Mesodermal cell (in vitro differentiated cells): ENCODE data around the gene FHOD3.
"Not testable (repeated sequence)": the region's sequence is repeated elsewhere in the genome, so short reads cannot be mapped to it uniquely, and the experiment has no call there.

ENCODE experiments used
- H3K27ac ChIP-seq: 2 replicates; pipeline ENCODE4 v1.7.0; 2013; ENCODE audit warnings: mild to moderate bottlenecking, low read depth, low read length, moderate library complexity; ENCODE audit not compliant: severe bottlenecking
- H3K36me3 ChIP-seq: 2 replicates; pipeline ENCODE4 v1.7.1; 2013; ENCODE audit warnings: mild to moderate bottlenecking, low read length, moderate library complexity; ENCODE audit not compliant: control insufficient read depth, insufficient read depth
- H3K4me1 ChIP-seq: one replicate; pipeline ENCODE4 v1.7.1; 2013; ENCODE audit warnings: mild to moderate bottlenecking, low read length; ENCODE audit not compliant: insufficient read depth, control insufficient read depth, poor library complexity, severe bottlenecking
- H3K4me3 ChIP-seq: 2 replicates; pipeline ENCODE4 v1.7.0; 2013; ENCODE audit warnings: low read length, control low read depth, mild to moderate bottlenecking; ENCODE audit not compliant: insufficient read depth, poor library complexity, severe bottlenecking; ENCODE audit errors: extremely low read depth
- H3K9me3 ChIP-seq: 2 replicates; pipeline ENCODE4 v1.7.1; 2013; ENCODE audit warnings: mild to moderate bottlenecking, low read length, moderate library complexity; ENCODE audit not compliant: control insufficient read depth
- WGBS, 2 experiments: methylation state at CpG; one replicate each; pipeline ENCODE4 v1.1.5; 2013; ENCODE audit warnings: missing lambda C conversion rate in 2 of 2; ENCODE audit not compliant: insufficient coverage in 2 of 2; 5-methylcytosine and 5-hydroxymethylcytosine counted together

The FHOD3 gene

GRCh38 chr18:36350839-36351469, 53.4 kb downstream of the FHOD3 start:
- H3K4me1 ChIP-seq, result peaks cover 5% of the 10 kb centered on the region
- no peak overlapping the region for H3K4me3 ChIP-seq
- no peaks in the 10 kb centered on the region for H3K9me3 ChIP-seq
- 48 to 67% methylated on average over 4 to 6 of the region's 9 CpGs for WGBS, 2 experiments
- H3K27ac ChIP-seq, result no peak overlapping the region
- no peaks in the 10 kb centered on the region for H3K36me3 ChIP-seq

GRCh38 chr18:36352384-36352783, 54.9 kb downstream of the FHOD3 start:
- 79 to 86% methylated on average over 2 of the region's 3 CpGs for WGBS, 2 experiments
- Histone ChIP-seq H3K4me1 (peaks cover 5% of the 10 kb centered on the region), H3K27ac (no peak overlapping the region), H3K9me3 (no peaks in the 10 kb centered on the region), H3K4me3 (no peak overlapping the region), H3K36me3 (no peaks in the 10 kb centered on the region)

GRCh38 chr18:36354989-36355388, 57.5 kb downstream of the FHOD3 start:
- H3K9me3 ChIP-seq, result no peaks in the 10 kb centered on the region
- 90 to 97% methylated on average over 4 to 5 of the region's 5 CpGs for WGBS, 2 experiments
- H3K4me3 ChIP-seq, result no peak overlapping the region
- H3K4me1 ChIP-seq, result peaks cover 5% of the 10 kb centered on the region
- no peak overlapping the region for H3K27ac ChIP-seq
- H3K36me3 ChIP-seq, result no peaks in the 10 kb centered on the region

- 90 to 95% methylated on average over 4 to 6 of the region's 7 CpGs for WGBS, 2 experiments
- H3K27ac ChIP-seq, result no peak overlapping the region
- H3K4me1 ChIP-seq, result peaks cover 2% of the 10 kb centered on the region
- no peak overlapping the region for H3K4me3 ChIP-seq
- H3K36me3 ChIP-seq, result no peaks in the 10 kb centered on the region
- no peaks in the 10 kb centered on the region for H3K9me3 ChIP-seq
Observed at GRCh38 chr18:36355511-36355910, 58.0 kb downstream of the FHOD3 start.

GRCh38 chr18:36356741-36357140, 59.2 kb downstream of the FHOD3 start:
- not testable (repeated sequence) for H3K9me3 ChIP-seq, H3K27ac ChIP-seq, H3K4me1 ChIP-seq, H3K36me3 ChIP-seq, H3K4me3 ChIP-seq
- 93 to 100% methylated on average over 2 of the region's 6 CpGs for WGBS, 2 experiments

- H3K4me3 ChIP-seq, result no peak overlapping the region
- H3K27ac ChIP-seq, result no peak overlapping the region
- H3K36me3 ChIP-seq, result no peaks in the 10 kb centered on the region
- H3K9me3 ChIP-seq, result peaks cover 7% of the 10 kb centered on the region
- H3K4me1 ChIP-seq, result no peaks in the 10 kb centered on the region
- WGBS, 2 experiments, result 100% methylated on average over 1 of the region's 1 CpG
Observed at GRCh38 chr18:36358141-36358540, 60.6 kb downstream of the FHOD3 start.

- 83 to 89% methylated on average over 1 of the region's 1 CpG for WGBS, 2 experiments
- no peaks in the 10 kb centered on the region for H3K4me1 ChIP-seq
- H3K36me3 ChIP-seq, result no peaks in the 10 kb centered on the region
- no peak overlapping the region for H3K4me3 ChIP-seq
- no peak overlapping the region for H3K27ac ChIP-seq
- peaks cover 7% of the 10 kb centered on the region for H3K9me3 ChIP-seq
Observed at GRCh38 chr18:36360256-36360909, 62.9 kb downstream of the FHOD3 start.

- Histone ChIP-seq H3K4me3 (no peak overlapping the region), H3K4me1 (no peaks in the 10 kb centered on the region), H3K36me3 (no peaks in the 10 kb centered on the region), H3K27ac (no peak overlapping the region), H3K9me3 (peaks cover 7% of the 10 kb centered on the region)
- 100% methylated on average over 1 of the region's 2 CpGs; no CpG with 5 or more reads in 1 of the 2 experiments for WGBS, 2 experiments
Observed at GRCh38 chr18:36364911-36365624, 67.6 kb downstream of the FHOD3 start.

- WGBS, 2 experiments, result 88 to 95% methylated on average over 5 to 7 of the region's 7 CpGs
- Histone ChIP-seq H3K4me1 (no peaks in the 10 kb centered on the region), H3K36me3 (no peaks in the 10 kb centered on the region), H3K9me3 (peaks cover 7% of the 10 kb centered on the region), H3K27ac (no peak overlapping the region), H3K4me3 (no peak overlapping the region)
Observed at GRCh38 chr18:36365836-36366775, 68.6 kb downstream of the FHOD3 start.
